NCI-H524 (cell line): ENCODE results near the gene CAMP.
"Not testable (repeated sequence)": the region's sequence is repeated elsewhere in the genome, so short reads cannot be mapped to it uniquely, and the experiment has no call there.

Experiments used
- DNase-seq, 2 experiments: peaks; one replicate each; lab custom pipeline; 2025; lab: John Stamatoyannopoulos, UW

CAMP gene, protein sequence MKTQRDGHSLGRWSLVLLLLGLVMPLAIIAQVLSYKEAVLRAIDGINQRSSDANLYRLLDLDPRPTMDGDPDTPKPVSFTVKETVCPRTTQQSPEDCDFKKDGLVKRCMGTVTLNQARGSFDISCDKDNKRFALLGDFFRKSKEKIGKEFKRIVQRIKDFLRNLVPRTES

DNA sequence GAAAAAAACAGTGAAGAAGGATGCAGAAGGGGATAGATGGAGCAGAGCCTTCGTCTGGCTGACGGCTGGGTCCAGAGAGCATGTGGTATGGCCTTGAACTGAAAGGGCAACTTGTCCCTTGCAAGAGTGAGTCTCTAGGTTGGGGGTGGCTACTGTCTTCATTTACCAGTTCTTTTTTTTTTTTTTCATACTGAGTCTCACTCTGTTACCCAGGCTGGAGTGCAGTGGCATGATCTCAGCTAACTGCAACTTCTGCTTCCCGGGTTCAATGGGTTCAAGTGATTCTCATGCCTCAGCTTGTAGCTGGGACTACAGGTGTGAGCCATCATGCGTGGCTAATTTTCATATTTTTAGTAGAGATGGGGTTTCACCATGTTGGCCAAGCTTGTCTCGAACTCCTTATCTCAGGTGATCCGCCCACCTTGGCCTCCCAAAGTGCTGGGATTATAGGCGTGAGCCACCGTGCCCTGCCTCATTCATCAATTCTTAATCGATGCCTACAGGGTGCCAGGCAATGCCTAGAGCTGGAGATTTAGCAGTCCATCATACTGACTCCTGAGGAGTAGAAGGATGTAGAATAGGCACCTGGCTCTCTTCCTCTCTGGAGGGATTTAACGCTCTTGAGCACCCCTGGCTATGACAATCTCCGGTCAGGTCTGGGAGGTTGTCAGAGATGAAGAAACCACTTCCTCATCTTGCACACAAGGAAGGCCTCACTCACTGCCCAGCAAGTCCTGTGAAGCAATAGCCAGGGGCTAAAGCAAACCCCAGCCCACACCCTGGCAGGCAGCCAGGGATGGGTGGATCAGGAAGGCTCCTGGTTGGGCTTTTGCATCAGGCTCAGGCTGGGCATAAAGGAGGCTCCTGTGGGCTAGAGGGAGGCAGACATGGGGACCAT is at the start of gene CAMP:
CAMP (plus strand) TSS at position 880 of the 898 bp plus-strand sequence; CDS start at position 897, 17 bp downstream.
- peak in 1 of 2 experiments; percentile 6 for DNase-seq

DNA sequence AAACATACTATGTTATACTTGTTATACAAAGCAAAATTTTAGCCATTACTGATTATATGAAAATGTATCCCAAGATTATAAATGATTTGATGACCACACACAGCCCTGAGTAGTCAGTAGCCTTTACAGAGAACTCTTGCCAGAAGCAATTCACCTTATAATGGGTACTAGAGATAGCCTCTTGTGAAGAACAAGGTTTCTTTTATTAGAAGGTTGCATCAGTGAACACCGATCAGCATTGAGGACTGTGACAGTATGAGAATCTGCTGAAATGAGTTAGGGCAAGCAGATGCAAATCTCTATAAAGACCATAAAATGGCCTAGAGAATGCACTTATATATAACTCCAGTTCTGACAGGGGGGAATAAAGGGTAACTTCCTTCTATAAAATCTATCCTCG is 45.2 kb upstream of the CAMP start:
- DNase-seq = no peak

DNA sequence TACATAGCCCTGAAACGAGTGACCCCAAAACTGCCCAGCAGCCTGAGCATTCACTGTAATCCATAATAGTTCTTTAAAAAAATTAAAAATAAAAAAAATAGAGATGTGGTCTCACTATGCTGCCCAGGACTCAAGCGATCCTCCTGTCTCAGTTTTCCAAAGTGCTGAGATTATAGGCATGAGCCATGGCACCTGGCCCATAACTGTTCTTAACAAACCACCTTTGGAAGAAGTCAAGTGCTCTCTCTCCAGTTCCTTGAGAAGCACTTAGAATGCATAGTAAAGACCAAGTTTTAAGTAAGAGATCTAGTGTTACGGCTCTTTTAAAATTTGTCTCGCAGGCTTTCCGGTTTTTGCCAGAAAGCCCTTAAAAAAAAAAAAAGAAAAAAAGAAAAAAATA is 43.3 kb upstream of the CAMP start:
- DNase-seq = peak; percentile 30 to 42

DNA sequence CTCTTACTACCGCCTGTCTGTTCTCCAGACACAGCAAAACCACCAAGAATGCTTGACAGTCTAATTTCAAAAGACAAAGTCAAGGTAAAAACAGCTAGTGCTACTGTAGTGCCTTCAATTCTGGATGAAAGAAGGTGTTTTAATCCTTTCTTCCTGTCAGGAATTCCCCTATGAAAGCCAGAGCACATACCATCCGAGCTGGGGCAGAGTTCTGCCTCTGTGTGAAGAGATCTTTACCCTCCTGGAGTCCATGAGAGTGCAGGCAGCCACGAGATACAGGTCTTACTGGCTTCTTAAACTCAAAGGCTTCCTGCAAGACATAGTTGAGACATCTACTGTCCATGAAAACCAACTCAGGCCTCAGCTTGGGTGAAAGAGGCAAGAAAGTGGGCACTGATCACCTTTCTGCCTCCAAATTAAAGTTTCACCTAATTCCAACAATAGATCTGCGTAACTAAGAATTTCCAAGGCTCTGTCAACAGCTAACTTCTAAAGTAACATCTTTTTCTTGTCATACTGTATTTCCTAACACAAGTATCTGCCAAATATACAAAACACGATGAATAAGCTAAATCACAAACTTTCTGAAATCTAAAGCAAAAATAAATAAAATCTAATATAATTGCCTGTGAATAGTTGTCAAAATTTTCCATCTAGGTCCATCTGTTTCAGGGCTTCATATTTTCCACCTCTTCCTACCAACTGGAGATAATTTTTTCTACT is 42.6 kb upstream of the CAMP start:
- no peak for DNase-seq

DNA sequence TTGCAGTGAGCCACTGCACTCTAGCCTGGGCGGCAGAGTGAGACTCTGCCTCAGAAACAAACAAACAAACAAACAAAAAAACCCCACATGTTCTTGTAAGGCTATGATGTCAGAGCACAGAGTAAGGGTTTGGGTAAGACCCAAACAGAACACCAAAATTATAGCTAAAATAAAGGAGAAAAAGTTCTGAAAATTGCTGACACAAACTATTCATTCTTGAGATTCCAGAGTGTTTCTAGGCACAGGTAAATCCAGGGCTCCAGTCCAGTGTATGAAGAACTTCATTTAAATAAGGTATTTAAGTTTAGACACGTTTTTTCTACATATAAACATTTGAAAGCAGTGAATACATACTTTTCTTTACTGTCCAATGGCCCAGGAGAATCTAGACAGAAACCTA is 39.0 kb upstream of the CAMP start:
- no peak for DNase-seq

DNA sequence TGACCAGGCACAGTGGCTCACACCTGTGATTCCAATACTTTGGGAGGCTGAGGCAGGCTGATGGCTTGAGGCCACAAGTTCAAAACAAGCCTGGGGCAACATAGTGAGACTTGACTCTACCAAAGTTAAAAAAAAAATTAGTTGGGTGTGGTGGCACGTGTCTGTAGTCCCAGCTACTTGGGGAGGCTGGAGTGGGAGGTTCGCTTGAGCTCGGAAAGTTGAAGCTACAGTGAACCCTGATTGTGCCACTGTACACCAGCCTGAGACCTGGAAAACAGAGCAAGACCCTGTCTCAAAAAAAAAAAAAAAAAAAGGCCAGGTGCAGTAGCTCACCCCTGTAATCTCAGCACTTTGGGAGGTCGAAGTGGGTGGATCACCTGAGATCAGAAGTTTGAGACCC is 38.2 kb upstream of the CAMP start:
- DNase-seq = no peak

DNA sequence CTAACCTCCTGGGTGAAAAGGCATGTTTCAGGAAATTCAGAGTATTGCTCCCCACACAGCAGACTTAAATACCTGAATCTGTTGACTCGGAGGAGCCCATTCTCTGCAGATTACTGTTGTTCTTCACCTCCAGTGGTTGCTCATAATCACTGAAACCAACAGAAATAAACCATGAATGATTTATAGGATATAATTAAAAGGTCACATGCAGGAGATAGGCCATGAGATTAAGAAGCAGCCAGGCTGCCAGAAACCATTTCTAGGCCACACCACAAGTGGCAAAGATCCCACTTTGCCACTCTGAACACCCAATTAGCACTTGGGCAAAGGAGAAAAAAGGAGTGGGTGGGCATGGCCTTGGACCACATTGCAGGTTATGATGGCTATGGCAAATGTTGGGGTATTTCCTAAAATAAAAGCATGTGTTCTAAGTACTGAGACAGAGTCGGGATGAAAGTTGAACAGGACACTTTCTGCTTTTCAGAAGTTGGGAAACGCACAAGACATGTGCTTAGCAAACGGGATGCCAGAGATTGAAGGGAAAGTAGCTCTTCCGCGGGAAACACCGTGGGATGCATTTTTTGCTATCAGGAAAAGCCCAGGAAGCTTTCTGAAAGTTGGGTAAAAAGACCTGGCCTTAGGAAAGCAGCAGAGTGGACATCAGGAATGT is 36.5 kb upstream of the CAMP start:
- DNase-seq = no peak

DNA sequence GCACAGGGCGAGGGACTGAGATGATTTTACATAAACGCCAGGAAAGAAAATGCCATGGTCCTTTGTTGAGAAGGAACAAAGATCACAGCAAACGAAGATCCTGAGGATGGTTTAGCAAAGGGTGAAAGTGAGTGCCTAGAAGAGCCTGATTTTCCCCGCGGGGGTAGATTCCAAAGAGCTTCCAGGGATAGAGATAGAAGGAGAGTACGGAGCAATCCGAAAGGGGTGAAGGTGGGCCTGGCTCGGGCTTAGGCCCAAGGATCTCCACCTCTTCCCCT is 36.1 kb upstream of the CAMP start:
- no peak for DNase-seq

DNA sequence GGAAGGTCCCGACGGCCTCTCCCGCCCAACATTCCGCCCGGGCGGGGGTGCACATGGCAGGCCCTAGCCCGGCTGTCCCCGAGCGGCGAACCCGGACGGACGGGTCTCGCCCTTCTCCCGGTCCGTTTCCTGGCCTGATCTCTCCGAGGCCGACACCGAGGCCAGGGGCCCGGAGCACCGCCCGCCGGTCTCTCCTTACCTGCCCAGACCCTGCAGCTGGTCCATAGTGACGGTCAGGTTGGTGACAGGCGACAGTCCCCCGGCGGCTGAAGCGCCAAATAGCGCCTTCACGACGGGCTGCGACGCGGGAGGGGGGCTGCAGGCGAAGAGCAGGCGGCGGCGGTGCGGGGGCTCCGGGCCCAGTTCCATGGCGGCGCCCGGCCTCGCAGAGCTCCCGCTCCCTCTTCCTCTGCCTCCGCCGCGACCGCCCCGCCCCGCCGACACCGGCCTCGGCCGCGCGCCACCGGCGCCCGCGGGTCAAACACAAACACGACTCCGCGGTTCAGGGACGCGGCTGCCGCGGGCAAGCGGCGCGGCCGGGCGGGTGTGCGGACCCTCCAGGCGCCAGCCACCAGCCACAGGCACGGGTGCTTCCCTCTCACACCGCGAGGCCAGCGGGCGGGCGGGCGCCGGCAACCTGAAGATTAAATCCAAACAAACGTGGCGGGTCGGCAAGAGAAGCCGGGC is 35.6 kb upstream of the CAMP start:
- DNase-seq = peak in 1 of 2 experiments; percentile 65

DNA sequence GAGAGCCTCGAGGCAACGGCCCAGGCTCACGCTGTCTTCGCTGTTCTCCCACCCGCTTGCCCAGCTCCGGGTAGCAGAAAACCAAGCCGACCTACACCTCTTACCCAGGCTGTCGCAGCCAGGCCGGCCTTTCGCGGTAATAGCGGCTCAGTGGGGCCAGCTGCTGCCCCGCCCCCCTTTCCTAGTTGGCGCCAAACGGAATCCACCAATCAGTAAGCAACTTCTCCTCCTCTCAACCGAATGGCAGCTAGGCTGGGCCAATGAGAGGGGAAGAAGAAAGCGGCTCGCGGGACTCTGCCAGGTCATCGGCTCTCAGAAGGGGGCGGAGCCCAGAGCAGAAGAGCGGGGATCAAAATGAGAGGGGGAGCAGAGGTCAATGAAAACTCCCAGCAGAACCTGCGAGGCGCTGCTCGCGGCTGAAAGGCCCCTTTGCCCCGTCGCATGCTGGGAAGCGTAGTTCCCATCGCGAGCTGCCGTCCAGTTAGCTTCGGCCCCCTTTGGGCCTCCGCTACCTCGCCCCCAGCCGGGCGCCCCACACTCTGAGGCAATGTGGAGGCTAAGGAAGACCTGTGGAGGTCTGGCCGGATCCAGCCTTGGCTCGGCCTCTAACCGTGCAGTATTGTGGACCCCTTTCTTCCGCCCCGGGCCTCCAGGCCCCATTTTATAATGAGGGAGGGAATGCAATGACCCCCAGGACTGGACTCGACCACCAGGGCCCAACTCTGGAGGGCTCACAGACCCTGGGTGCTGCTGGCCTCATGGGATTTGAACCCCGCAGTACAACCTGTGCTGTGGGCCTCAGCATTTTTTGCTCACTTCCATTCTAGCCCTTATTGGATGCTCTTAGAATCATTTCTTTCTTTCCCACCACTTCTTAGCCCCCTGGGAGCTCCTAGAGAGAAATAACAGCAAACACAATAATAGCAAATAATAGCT is 34.8 kb upstream of the CAMP start, which contains the start of gene CDC25A:
CDC25A (minus strand) TSS at position 152 of the 936 bp plus-strand sequence. CDS start 470 bp downstream, outside the sequence.
- peak; percentile 98 to 99 for DNase-seq

DNA sequence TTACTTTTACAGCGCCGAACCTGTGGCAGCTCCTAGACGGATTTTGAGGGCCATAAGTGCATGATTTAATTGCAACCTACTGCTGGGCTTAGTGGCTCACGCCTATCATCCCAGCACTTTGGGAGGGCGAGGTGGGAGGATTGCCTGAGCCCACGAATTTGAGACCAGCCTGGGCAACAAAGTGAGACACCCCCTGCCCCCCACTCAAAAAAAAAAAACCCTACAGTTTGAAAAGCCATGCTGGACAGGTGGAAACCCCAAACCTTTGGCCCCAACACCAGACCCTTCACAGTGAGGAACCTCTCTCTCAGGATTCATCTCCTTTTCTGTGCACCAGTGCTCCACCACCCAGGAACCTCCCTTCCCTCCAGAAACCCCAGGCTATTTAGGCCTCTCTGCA is 34.0 kb upstream of the CAMP start:
- DNase-seq = no peak

DNA sequence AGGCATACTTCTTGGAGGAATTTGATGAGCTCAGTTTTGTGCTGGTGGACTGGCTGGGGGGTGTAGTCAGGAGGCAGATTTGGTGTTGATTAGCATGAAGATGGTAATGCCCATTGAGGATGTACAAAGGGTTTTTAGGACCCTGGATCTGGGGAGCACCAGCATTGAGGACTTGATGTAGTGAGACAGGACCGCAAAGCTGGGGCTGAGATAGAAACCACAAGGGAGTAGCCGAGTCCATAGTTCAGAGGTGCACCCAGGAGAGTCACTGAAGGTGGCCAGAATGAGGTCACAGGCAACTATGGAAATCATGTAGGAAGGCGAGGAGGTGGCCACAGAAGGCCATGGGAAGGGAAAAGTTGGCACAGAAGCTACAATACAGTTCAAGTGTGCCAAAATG is 32.4 kb upstream of the CAMP start:
- DNase-seq = no peak

DNA sequence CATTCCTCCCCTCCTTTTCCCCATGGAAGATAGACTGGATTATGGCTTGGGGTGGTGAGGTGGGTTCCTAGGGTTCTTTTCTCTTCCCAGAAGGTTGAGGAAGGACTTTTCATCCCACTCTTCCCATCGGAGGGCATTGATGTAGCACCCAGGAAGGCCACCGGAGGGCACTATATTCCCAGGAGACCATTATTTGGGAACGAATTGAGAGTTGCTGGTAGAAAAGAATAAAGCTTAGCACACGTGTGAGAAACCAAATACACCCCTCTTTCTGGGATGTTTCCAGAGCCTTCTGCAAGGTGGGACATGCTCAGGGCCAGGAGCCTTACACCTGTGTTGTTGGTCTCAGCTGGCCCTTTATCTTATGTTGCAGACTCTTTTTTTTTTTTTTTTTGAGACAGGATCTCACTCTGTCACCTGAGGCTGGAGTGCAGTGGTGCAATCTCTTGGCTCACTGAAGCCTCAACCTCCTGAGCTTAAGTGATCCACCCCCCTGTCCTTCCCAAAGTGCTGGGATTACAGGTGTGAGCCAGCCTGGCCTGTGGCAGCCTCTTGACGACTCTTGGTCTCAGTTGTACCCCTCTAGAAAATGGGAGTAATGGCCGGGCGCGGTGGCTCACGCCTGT is 28.7 kb upstream of the CAMP start:
- DNase-seq = peak; percentile 32 to 75

DNA sequence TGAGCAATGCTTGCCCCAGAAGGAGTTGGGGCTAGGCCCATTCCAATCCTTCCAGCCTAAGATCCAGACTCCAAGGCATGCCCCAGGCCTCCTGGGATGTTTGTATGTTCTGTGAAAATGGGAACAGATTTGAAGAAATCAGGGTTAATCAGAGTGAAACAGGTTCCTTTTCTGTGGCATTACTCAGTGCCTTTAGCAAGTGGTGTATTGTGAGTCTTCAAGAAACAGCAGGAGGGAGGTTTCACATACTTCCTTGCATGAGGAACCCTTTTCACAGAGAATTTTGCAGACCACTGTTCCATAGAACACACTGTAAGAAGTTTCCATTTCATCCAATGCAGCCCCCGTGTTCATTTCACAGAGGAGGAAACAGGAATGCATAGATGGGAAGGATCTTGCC is 26.7 kb upstream of the CAMP start:
- DNase-seq = no peak

DNA sequence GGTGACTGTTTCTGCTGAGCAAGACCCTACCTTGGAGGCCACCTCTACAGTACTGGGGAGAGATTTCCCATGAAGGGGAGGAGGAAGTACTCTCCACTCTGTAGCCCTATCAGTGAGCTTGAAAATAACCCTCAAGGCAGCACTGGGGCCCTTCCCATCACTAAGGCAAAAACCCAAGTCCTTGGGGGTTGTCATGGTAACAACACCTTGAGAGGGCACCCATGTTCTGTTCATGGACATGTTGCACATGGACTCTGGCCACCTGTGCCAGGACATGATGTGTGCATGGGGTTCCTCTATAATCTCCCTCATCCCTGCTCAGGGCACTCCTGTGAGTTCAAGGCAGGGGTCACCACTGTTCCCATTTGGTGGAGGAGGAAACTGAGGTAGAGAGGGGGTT is 24.2 kb upstream of the CAMP start:
- DNase-seq = peak in 1 of 2 experiments; percentile 3

DNA sequence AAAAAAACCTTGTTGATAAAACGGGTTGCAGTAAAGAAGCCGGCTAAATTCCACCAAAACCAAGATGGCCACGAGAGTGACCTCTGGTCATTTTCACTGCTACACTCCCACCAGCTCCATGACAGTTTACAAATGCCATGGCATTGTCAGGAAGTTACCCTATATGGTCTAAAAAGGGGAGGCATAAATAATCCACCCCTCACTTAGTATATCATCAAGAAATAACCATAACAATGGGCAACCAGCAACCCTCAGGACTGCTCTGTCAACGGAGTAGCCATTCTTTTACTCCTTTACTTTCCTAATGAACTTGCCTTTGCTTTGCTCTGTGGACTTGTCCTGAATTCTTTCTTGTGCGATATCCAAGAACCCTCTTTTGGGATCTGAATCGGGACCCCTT is 20.7 kb upstream of the CAMP start:
- DNase-seq = no peak

DNA sequence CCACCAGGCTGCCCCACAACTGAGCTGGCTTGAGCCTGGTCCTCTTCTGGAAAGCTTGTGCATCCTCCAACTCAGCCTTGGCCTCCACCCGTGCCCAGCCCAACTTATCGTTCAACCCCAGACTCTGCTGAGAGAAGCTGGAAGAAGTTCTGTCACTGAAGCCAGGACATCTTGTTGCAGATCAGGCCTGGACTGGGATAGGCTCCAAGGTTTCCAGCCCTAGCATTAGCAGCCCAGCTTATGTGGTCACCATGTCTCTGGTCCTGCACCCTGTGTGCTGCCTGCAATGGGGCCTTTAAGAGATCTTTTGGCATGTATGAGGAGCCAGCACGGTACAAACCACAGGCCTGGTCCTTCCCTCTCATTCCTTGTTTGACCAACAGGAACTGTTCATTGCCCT is 15.2 kb upstream of the CAMP start:
- no peak for DNase-seq

DNA sequence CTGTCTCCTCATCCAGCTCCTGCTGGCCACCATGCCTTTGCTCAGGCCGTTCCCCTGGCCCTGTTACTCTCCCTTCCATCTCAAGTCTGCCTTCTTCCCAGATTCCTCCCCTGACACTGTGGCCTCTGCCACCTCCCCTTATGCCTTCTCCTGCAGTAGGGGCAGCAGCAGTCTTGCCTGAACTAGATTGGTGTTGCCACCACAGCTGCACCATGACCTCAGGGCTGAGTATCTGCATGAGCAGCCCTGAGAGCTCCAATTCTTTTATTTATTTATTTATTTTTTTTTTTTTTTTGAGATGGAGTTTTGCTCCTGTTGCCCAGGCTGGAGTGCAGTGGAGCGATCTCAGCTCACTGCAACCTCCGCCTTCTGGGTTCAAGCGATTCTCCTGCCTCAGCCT is 13.8 kb upstream of the CAMP start:
- DNase-seq = no peak

DNA sequence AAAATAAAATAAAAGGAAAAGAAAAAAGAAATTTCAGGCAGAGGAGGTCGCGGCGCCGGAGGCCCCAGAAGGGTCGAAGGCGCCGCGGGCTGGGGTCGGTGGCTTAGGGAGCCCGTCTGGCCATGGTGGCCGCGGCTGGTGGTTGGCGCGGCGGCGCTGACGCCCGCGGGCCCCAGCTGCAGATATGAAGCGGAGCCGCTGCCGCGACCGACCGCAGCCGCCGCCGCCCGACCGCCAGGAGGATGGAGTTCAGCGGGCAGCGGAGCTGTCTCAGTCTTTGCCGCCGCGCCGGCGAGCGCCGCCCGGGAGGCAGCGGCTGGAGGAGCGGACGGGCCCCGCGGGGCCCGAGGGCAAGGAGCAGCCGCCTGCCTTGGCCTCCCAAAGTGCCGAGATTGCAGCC is 12.8 kb upstream of the CAMP start:
- not testable (repeated sequence) for DNase-seq

DNA sequence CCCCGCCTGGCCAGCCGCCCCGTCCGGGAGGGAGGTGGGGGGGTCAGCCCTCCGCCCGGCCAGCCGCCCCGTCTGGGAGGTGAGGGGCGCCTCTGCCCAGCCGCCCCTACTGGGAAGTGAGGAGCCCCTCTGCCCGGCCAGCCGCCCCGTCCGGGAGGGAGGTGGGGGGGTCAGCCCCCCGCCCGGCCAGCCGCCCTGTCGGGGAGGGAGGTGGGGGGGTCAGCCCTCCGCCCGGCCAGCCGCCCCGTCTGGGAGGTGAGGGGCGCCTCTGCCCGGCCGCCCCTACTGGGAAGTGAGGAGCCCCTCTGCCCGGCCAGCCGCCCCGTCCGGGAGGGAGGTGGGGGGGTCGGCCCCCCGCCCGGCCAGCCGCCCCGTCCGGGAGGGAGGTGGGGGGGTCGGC is 11.5 kb upstream of the CAMP start:
- not testable (repeated sequence) for DNase-seq
